ENCODE measurements around the gene EIPR1.

EIPR1 gene

GRCh38 chr2:3248754-3249475 lies 128.7 kb downstream of the EIPR1 start:
- DNase-seq (ENCODE audit: low read depth, low spot score): no peak

GRCh38 chr2:3246928-3247714 lies 130.5 kb downstream of the EIPR1 start:
- DNase-seq (ENCODE audit: low read depth, low spot score): no peak

- no peak for DNase-seq (ENCODE audit: low read depth, low spot score)
Observed at GRCh38 chr2:3246406-3246805, 131.2 kb downstream of the EIPR1 start.

- no peak for DNase-seq (ENCODE audit: low read depth, low spot score)
Observed at GRCh38 chr2:3244486-3244885, 133.1 kb downstream of the EIPR1 start.

DNA sequence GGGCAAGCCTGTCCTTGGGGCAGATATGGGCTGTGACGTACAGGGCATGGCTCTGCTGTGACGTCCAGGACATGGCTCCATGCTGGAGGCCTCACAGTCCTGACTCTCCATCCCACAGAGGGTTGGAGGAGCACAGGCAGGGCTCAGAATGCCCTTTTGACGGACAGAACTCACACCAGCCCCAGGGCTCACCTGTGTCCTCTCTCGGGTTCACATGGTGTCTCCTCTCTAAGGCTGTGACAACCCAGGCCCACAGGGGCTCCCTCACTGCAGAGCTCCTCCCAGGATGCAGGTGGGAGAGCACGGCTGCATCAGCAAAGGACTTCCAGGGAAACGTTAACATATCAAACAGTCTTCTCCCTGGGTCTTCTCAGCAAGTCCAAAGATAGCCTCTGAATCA lies 133.8 kb downstream of the EIPR1 start:
- DNase-seq (ENCODE audit: low read depth, low spot score): no peak

DNA sequence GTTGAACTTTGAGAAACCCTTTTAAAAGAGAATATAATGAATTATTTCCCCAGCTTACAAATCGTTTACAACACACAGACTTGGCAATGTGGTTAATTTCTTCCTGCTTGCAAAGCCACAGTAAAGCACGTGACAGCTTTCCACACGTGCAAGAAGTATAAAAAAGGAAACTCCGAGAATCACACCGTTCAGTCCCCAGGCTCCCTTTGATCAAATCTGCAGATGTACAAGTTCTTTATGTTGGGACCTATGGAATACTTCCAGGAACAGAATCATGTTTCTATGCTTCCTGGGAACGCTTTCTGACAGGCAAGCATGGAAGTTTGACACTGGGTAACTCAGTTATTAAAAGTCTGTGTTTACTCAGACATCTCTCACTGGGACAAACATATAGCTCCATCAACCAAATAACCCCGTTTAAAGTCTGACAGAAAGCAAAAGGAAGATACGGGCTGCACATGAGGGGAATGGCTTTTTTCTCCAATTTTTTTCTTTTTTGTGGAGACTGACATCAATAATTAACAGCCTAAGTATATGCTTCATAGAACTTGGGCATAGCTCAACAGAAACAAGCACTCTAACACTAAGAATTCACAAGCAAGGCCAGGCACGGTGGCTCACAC lies 134.8 kb downstream of the EIPR1 start:
- no peak for DNase-seq (ENCODE audit: low read depth, low spot score)

GRCh38 chr2:3241971-3242746 lies 135.5 kb downstream of the EIPR1 start:
- DNase-seq (ENCODE audit: low read depth, low spot score): no peak

GRCh38 chr2:3238951-3239841 lies 138.4 kb downstream of the EIPR1 start:
- DNase-seq (ENCODE audit: low read depth, low spot score): no peak

DNA sequence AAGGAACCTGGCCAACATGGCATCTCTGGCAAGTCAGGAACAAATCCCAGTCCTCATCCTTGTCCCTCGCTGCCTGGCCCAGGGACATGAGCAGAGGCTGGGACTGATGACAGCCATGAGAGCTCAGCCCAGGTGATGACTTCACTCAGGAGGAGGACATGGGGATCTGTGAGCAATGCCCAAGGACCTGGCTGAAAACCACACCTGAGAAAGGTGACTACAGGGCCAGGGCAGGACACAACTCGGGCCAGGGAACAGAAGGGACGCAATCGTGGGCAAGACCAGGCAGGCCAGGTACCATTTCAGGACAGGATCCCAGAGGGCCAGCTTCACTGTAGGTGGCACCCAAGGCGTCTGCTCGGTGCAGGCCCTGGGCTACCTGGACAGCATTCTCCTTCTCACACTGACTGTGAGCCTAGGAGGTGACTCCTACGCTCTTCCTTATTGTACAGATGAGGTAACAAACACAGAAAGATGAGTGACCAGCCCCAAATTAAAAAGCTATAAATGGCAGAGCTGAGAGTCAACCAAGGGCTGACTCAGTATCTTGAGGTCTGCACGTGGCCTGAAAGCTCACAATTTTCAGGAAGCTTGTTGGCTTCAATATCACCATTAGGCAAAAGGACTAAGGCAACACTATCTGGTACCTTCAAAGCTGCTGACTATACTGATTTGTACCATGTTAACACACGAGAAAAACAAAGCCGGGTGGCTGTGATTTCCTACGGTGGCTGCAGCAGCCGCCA lies 141.1 kb downstream of the EIPR1 start:
- DNase-seq (ENCODE audit: low read depth, low spot score): no peak

DNA sequence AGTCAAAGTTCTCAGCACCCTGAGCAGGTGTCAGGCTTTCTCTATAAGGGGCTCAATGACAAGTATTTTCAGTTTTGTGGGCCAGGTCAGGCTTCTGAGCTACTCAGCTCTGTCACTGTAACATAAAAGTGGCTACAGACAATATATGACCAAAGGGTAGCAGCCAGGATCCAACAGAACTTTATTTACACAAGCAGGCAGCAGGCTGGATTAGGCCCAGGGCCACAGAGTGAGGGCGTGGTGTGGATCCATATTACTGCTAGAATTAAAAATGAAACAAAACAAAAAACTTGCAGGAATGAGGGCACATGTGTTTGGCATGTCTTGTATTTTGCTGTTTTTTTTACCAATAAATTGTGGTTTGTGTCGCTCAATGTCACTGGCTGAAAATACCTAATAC lies 143.7 kb downstream of the EIPR1 start:
- DNase-seq (ENCODE audit: low read depth, low spot score): no peak

DNA sequence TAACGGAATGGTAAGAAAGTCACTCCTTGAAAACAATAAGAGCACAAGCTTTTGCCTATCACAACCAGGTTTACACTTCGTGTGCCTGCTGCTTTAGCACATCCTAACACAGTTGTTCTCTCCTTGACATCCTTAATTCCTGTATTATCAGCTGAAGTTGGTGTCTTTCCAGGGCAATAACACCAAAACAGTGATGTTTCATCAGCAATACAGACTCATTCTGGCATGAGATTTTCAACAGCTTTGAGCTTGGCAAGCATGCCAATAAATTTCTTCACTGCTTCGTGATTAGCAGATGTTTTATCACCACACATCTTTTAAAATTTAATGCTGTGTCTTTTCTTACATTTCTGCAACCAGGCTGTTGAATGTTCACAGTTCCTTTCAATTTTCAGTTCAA lies 148.4 kb downstream of the EIPR1 start:
- no peak for DNase-seq (ENCODE audit: low read depth, low spot score)

DNA sequence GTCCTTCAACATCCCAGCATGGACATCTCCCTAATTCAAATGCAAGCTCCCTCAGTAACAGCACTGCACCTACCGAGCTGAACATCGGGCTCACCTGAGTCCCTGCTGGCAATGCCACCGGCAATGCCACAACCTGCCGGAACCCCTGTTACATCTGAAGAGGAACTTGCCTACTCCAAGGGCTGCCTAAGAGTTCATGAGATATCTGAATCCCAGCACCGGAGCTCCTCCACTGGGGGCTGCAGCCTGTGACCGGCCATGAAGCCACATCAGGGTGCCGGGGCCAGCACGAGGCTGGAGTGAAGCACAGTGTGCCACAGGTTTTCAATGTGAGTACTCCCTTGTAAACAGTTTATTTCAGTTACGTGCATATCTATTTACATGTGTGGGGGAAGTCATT lies 152.9 kb downstream of the EIPR1 start:
- no peak for DNase-seq (ENCODE audit: low read depth, low spot score)

GRCh38 chr2:3223080-3223923 lies 154.3 kb downstream of the EIPR1 start:
- DNase-seq (ENCODE audit: low read depth, low spot score): no peak

DNA sequence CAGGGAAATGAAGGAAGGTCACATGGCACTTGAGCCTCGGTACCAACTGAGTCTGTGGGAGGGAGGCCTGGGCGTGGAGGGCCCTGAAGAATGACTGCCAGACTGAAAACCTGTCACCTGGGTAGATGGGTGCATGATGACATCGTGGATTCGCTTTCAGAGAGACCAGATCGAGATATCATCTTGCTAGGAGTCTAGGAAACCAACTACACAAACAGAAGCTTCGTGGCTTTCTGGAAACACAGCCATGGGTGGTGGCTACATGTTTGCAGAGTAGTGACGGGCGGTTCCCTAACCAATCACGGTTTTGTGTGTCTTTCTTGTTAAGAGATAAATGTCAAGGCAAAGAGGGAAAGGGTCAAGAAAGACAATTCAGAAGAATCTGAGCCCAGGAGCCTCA lies 155.0 kb downstream of the EIPR1 start:
- DNase-seq (ENCODE audit: low read depth, low spot score): no peak

- no peak for DNase-seq (ENCODE audit: low read depth, low spot score)
Observed at GRCh38 chr2:3219536-3219935, 158.1 kb downstream of the EIPR1 start.

- DNase-seq (ENCODE audit: low read depth, low spot score): no peak
Observed at GRCh38 chr2:3217646-3218045, 160.0 kb downstream of the EIPR1 start.

DNA sequence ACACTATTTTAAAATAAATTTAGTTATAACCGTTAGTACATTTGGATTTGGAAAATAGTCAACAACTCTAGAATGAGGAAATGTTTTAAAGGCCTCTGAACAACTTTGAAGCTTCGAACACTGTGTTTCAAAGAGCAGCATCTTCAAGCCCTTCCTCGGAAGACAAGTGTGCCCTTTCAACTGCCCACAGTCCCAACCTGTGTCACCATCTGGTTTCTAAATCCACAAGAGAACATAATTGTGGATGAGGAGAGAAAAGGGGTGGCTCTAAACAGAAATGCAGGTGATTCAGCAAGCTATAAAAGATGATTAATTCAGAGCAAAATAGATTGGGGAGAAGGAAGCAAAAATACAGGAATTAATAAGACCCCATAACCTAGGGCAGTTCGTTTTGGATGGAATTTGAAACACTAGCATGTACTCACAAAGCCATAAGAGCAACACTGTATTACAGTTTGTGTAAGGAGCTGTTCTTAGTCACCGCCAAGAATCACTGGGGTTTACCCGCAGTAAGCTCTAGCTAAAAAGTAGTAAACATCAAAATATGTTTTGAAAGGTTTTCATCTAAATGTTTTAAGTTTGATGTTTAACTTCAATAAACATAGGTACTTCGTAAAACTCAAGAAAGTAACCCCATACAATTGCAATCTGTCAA lies 160.7 kb downstream of the EIPR1 start:
- no peak for DNase-seq (ENCODE audit: low read depth, low spot score)

- DNase-seq (ENCODE audit: low read depth, low spot score): no peak
Observed at GRCh38 chr2:3214806-3215404, 162.7 kb downstream of the EIPR1 start.

Data from smooth muscle cell of the brain vasculature (primary cell).